SK-N-SH treated with all-trans-retinoic acid at 6 μM for 48 hours (cell line): ENCODE measurements around the gene ARHGAP44.

Experiments used
- ATAC-seq: fragments of 200-7000 bp; cut with Tn5 transposase; 3 replicates; pipeline ENCODE4 v1.9.1; 2020; ENCODE audit warnings: mild to moderate bottlenecking, moderate library complexity
- ARNTL ChIP-seq: fragments of 450-650 bp; formaldehyde crosslinking; IDR thresholded peaks from 2 replicates; pipeline ENCODE4 v1.5.0; 2020; ENCODE audit warnings: low read depth, mild to moderate bottlenecking, moderate library complexity, borderline replicate concordance
- BACH2 ChIP-seq: fragments of 250-450 bp; sonication (Bioruptor Pico); IDR thresholded peaks from 2 replicates; pipeline ENCODE4 v1.9.0; 2021; ENCODE audit warnings: mild to moderate bottlenecking, borderline replicate concordance
- CREB5 ChIP-seq: fragments of 250-450 bp; sonication (Bioruptor Pico); IDR thresholded peaks from 2 replicates; pipeline ENCODE4 v1.5.1; 2020; ENCODE audit warnings: low read depth, mild to moderate bottlenecking, moderate library complexity
- CSDC2 ChIP-seq: fragments of 250-450 bp; sonication (Bioruptor Pico); IDR thresholded peaks from 2 replicates; pipeline ENCODE4 v1.5.0; 2020; ENCODE audit warnings: mild to moderate bottlenecking, moderate library complexity
- CSRNP3 ChIP-seq: fragments of 250-450 bp; sonication (Bioruptor Pico); IDR thresholded peaks from 2 replicates; pipeline ENCODE4 v1.5.1; 2021; ENCODE audit warnings: mild to moderate bottlenecking, moderate library complexity
- ESRRG ChIP-seq: fragments of 250-450 bp; sonication (Bioruptor Pico); IDR thresholded peaks from 2 replicates; pipeline ENCODE4 v1.6.1; 2021; ENCODE audit warnings: mild to moderate bottlenecking
- GLIS3 ChIP-seq: fragments of 250-450 bp; sonication (Bioruptor Pico); IDR thresholded peaks from 2 replicates; pipeline ENCODE4 v1.5.0; 2020; ENCODE audit warnings: mild to moderate bottlenecking, moderate library complexity
- ISL1 ChIP-seq: fragments of 250-450 bp; sonication (Bioruptor Pico); IDR thresholded peaks from 2 replicates; pipeline ENCODE4 v2.1.2; 2022; ENCODE audit warnings: mild to moderate bottlenecking, moderate library complexity
- OSR1 ChIP-seq: fragments of 250-450 bp; sonication (Bioruptor Pico); IDR thresholded peaks from 2 replicates; pipeline ENCODE4 v1.8.0; 2022; ENCODE audit warnings: moderate library complexity, mild to moderate bottlenecking, inconsistent platforms
- PATZ1 ChIP-seq: fragments of 250-450 bp; sonication (Bioruptor Pico); IDR thresholded peaks from 2 replicates; pipeline ENCODE4 v1.8.0; 2020; ENCODE audit warnings: mild to moderate bottlenecking, moderate library complexity, borderline replicate concordance
- POU6F1 ChIP-seq: fragments of 250-450 bp; sonication (Bioruptor Pico); IDR thresholded peaks from 2 replicates; pipeline ENCODE4 v1.8.0; 2021; ENCODE audit warnings: low read depth, mild to moderate bottlenecking, moderate library complexity, borderline replicate concordance
- PPARA ChIP-seq: fragments of 250-450 bp; sonication (Bioruptor Pico); IDR thresholded peaks from 2 replicates; pipeline ENCODE4 v1.5.0; 2020; ENCODE audit warnings: mild to moderate bottlenecking, borderline replicate concordance
- RARB ChIP-seq: fragments of 250-450 bp; sonication (Bioruptor Pico); IDR thresholded peaks from 2 replicates; pipeline ENCODE4 v1.8.0; 2021; ENCODE audit warnings: mild to moderate bottlenecking, moderate library complexity
- SNAI2 ChIP-seq: fragments of 250-450 bp; sonication (Bioruptor Pico); IDR thresholded peaks from 2 replicates; pipeline ENCODE4 v1.5.0; 2020; ENCODE audit warnings: mild to moderate bottlenecking, moderate library complexity
- TCF4 ChIP-seq: fragments of 250-450 bp; sonication (Bioruptor Pico); IDR thresholded peaks from 2 replicates; pipeline ENCODE4 v1.8.0; 2021; ENCODE audit warnings: mild to moderate bottlenecking, moderate library complexity, borderline replicate concordance
- TOX ChIP-seq: fragments of 250-450 bp; sonication (Bioruptor Pico); IDR thresholded peaks from 2 replicates; pipeline ENCODE4 v1.8.0; 2021; ENCODE audit warnings: mild to moderate bottlenecking, moderate library complexity, borderline replicate concordance
- TSHZ2 ChIP-seq: fragments of 250-450 bp; sonication (Bioruptor Pico); IDR thresholded peaks from 2 replicates; pipeline ENCODE4 v1.5.0; 2020; ENCODE audit warnings: mild to moderate bottlenecking, moderate library complexity
- ZC3H10 ChIP-seq: fragments of 250-450 bp; sonication (Bioruptor Pico); IDR thresholded peaks from 2 replicates; pipeline ENCODE4 v1.5.1; 2021; ENCODE audit warnings: mild to moderate bottlenecking, moderate library complexity
- ZFP3 ChIP-seq: fragments of 250-450 bp; sonication (Bioruptor Pico); IDR thresholded peaks from 2 replicates; pipeline ENCODE4 v1.5.0; 2020; ENCODE audit warnings: mild to moderate bottlenecking, moderate library complexity
- ZFP30 ChIP-seq: fragments of 450-650 bp; formaldehyde crosslinking; IDR thresholded peaks from 2 replicates; pipeline ENCODE4 v1.5.0; 2022; ENCODE audit warnings: mild to moderate bottlenecking, moderate library complexity
- ZNF565 ChIP-seq: fragments of 450-650 bp; formaldehyde crosslinking; conservative IDR thresholded peaks from 2 replicates; pipeline ENCODE4 v1.5.0; 2020; ENCODE audit warnings: low read depth, mild to moderate bottlenecking, moderate library complexity
- ZNF70 ChIP-seq: fragments of 450-650 bp; formaldehyde crosslinking; IDR thresholded peaks from 2 replicates; pipeline ENCODE4 v1.5.0; 2020; ENCODE audit warnings: mild to moderate bottlenecking, moderate library complexity
- ZNF8 ChIP-seq: fragments of 450-650 bp; formaldehyde crosslinking; IDR thresholded peaks from 2 replicates; pipeline ENCODE4 v1.5.0; 2020; ENCODE audit warnings: mild to moderate bottlenecking, moderate library complexity

ARHGAP44 gene

GRCh38 chr17:12806630-12807029 lies 17.3 kb downstream of the ARHGAP44 start:
- ATAC-seq: no peak
- no peak for TF ChIP-seq ARNTL (CRISPR knock-in tag)
- no peak for TF ChIP-seq SNAI2
- no peak for TF ChIP-seq GLIS3
- no peak for TF ChIP-seq CSRNP3
- TF ChIP-seq ESRRG (CRISPR knock-in tag): no peak
- TF ChIP-seq CSDC2 (CRISPR knock-in tag): no peak
- TF ChIP-seq ISL1: no peak
- no peak for TF ChIP-seq BACH2 (CRISPR knock-in tag)
- no peak for TF ChIP-seq TOX

GRCh38 chr17:12808723-12809122 lies 19.4 kb downstream of the ARHGAP44 start:
- no peak for ATAC-seq
- no peak for TF ChIP-seq TCF4 (CRISPR knock-in tag)
- no peak for TF ChIP-seq ZNF565 (CRISPR knock-in tag)
- no peak for TF ChIP-seq CSDC2 (CRISPR knock-in tag)
- no peak for TF ChIP-seq ZFP3 (CRISPR knock-in tag)
- no peak for TF ChIP-seq OSR1 (CRISPR knock-in tag)
- no peak for TF ChIP-seq RARB (CRISPR knock-in tag)
- no peak for TF ChIP-seq ARNTL (CRISPR knock-in tag)

GRCh38 chr17:12812877-12813276 lies 23.6 kb downstream of the ARHGAP44 start:
- ATAC-seq: no peak
- TF ChIP-seq ZC3H10 (CRISPR knock-in tag) (no peak), ESRRG (CRISPR knock-in tag) (no peak), ZFP3 (CRISPR knock-in tag) (no peak), ZNF70 (CRISPR knock-in tag) (no peak), PPARA (CRISPR knock-in tag) (no peak), ZNF565 (CRISPR knock-in tag) (no peak), OSR1 (CRISPR knock-in tag) (no peak), POU6F1 (no peak), ISL1 (no peak), CSDC2 (CRISPR knock-in tag) (no peak), TSHZ2 (CRISPR knock-in tag) (no peak), ZNF8 (CRISPR knock-in tag) (no peak), TCF4 (CRISPR knock-in tag) (no peak), CREB5 (CRISPR knock-in tag) (no peak), SNAI2 (no peak), ZFP30 (CRISPR knock-in tag) (no peak), TOX (no peak), ARNTL (CRISPR knock-in tag) (no peak), PATZ1 (CRISPR knock-in tag) (no peak)
